ENCODE results near the gene KDM2B. TPM values are rescaled to one million over a fixed set of nuclear protein-coding genes. Genes with fewer than 3 reads are reported as not detected.

The KDM2B gene
- total RNA-seq, 1 donor = 32.6 TPM

DNA sequence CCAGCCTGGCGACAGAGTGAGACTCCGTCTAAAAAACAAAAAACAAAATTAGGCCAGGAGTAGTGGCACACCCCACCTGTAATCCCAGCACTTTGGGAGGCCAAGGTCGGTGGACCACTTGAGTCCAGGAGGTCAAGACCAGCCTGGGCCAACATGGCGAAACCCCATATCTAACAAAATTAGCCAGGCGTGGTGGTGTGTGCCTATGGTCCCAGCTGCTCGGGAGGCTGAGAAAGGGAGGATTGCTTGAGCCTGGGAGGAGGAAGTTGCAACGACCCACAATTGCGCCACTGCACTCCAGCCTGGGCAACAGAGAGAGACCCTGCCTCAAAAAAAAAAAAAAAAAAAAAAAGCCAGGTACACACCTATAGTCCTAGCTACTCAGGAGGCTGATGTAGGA, 37.0 kb downstream of the KDM2B start:
- DNase-seq (ENCODE audit: insufficient read length, low spot score, missing footprints) = no peak
- H3K4me2 ChIP-seq (ENCODE audit: insufficient read depth, low read length) = no peak overlapping the region
- no peaks in the 10 kb centered on the region for H3K79me2 ChIP-seq (ENCODE audit: insufficient read depth, low read length)
- peaks cover 2% of the 10 kb centered on the region for H3K36me3 ChIP-seq (ENCODE audit: insufficient read depth, low read length)
- no peaks in the 10 kb centered on the region for H3K9me3 ChIP-seq (ENCODE audit: low read depth, low read length)
- H4K20me1 ChIP-seq (ENCODE audit: insufficient read depth, low read length) = no peaks in the 10 kb centered on the region
- TF ChIP-seq, protein P1, sequence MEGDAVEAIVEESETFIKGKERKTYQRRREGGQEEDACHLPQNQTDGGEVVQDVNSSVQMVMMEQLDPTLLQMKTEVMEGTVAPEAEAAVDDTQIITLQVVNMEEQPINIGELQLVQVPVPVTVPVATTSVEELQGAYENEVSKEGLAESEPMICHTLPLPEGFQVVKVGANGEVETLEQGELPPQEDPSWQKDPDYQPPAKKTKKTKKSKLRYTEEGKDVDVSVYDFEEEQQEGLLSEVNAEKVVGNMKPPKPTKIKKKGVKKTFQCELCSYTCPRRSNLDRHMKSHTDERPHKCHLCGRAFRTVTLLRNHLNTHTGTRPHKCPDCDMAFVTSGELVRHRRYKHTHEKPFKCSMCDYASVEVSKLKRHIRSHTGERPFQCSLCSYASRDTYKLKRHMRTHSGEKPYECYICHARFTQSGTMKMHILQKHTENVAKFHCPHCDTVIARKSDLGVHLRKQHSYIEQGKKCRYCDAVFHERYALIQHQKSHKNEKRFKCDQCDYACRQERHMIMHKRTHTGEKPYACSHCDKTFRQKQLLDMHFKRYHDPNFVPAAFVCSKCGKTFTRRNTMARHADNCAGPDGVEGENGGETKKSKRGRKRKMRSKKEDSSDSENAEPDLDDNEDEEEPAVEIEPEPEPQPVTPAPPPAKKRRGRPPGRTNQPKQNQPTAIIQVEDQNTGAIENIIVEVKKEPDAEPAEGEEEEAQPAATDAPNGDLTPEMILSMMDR (IDR thresholded peaks at IDR 0.05; ENCODE audit: extremely low read depth, low read depth, low read length) = no peak
- H3K27ac ChIP-seq (ENCODE audit: low read depth, low read length) = no peak overlapping the region
- H3K4me1 ChIP-seq (ENCODE audit: insufficient read depth, low read length) = no peaks in the 10 kb centered on the region
- H3K27me3 ChIP-seq (ENCODE audit: insufficient read depth, low read length) = no peaks in the 10 kb centered on the region
- H2AFZ ChIP-seq (ENCODE audit: low read length) = no peak overlapping the region
- H3K4me3 ChIP-seq (ENCODE audit: insufficient read depth, low read length) = no peak overlapping the region

- Histone ChIP-seq H3K27ac (ENCODE audit: low read depth, low read length) (no peak overlapping the region), H2AFZ (ENCODE audit: low read length) (no peak overlapping the region), H3K9me3 (ENCODE audit: low read depth, low read length) (no peaks in the 10 kb centered on the region), H3K36me3 (ENCODE audit: insufficient read depth, low read length) (peaks cover 2% of the 10 kb centered on the region), H3K4me1 (ENCODE audit: insufficient read depth, low read length) (peaks cover 18% of the 10 kb centered on the region), H3K79me2 (ENCODE audit: insufficient read depth, low read length) (peaks cover 2% of the 10 kb centered on the region), H4K20me1 (ENCODE audit: insufficient read depth, low read length) (peaks cover 6% of the 10 kb centered on the region), H3K4me2 (ENCODE audit: insufficient read depth, low read length) (no peak overlapping the region), H3K27me3 (ENCODE audit: insufficient read depth, low read length) (no peaks in the 10 kb centered on the region), H3K4me3 (ENCODE audit: insufficient read depth, low read length) (no peak overlapping the region)
- DNase-seq (ENCODE audit: insufficient read length, low spot score, missing footprints) = peak; percentile 82
- TF ChIP-seq, protein P1 (IDR thresholded peaks at IDR 0.05; ENCODE audit: extremely low read depth, low read depth, low read length) = no peak
Measured at GRCh38 chr12:121539908-121540307, 40.9 kb downstream of the KDM2B start.

GRCh38 chr12:121538699-121539061, 42.1 kb downstream of the KDM2B start:
- H3K79me2 ChIP-seq (ENCODE audit: insufficient read depth, low read length) = peaks cover 2% of the 10 kb centered on the region

GRCh38 chr12:121537814-121538698, 42.8 kb downstream of the KDM2B start:
- no peak overlapping the region for H3K27ac ChIP-seq (ENCODE audit: low read depth, low read length)
- H3K9me3 ChIP-seq (ENCODE audit: low read depth, low read length) = no peaks in the 10 kb centered on the region
- H3K4me3 ChIP-seq (ENCODE audit: insufficient read depth, low read length) = peak overlapping the region; percentile 75
- DNase-seq (ENCODE audit: insufficient read length, low spot score, missing footprints) = peak; percentile 85
- TF ChIP-seq, protein P1 (IDR thresholded peaks at IDR 0.05; ENCODE audit: extremely low read depth, low read depth, low read length) = no peak
- H3K4me2 ChIP-seq (ENCODE audit: insufficient read depth, low read length) = peak overlapping the region; percentile 93
- H3K36me3 ChIP-seq (ENCODE audit: insufficient read depth, low read length) = peaks cover 4% of the 10 kb centered on the region
- no peak overlapping the region for H2AFZ ChIP-seq (ENCODE audit: low read length)
- no peaks in the 10 kb centered on the region for H3K27me3 ChIP-seq (ENCODE audit: insufficient read depth, low read length)
- peaks cover 2% of the 10 kb centered on the region for H3K79me2 ChIP-seq (ENCODE audit: insufficient read depth, low read length)
- peaks cover 18% of the 10 kb centered on the region for H3K4me1 ChIP-seq (ENCODE audit: insufficient read depth, low read length)
- H4K20me1 ChIP-seq (ENCODE audit: insufficient read depth, low read length) = peaks cover 9% of the 10 kb centered on the region

More at GRCh38 chr12:121538699-121539061, 42.1 kb downstream of the KDM2B start:
- H3K4me2 ChIP-seq (ENCODE audit: insufficient read depth, low read length) = peak overlapping the region; percentile 93
- peaks cover 18% of the 10 kb centered on the region for H3K4me1 ChIP-seq (ENCODE audit: insufficient read depth, low read length)
- peaks cover 9% of the 10 kb centered on the region for H4K20me1 ChIP-seq (ENCODE audit: insufficient read depth, low read length)
- no peak overlapping the region for H2AFZ ChIP-seq (ENCODE audit: low read length)
- no peaks in the 10 kb centered on the region for H3K9me3 ChIP-seq (ENCODE audit: low read depth, low read length)
- H3K27ac ChIP-seq (ENCODE audit: low read depth, low read length) = no peak overlapping the region
- TF ChIP-seq, protein P1 (IDR thresholded peaks at IDR 0.05; ENCODE audit: extremely low read depth, low read depth, low read length) = no peak
- peaks cover under 1% of the 10 kb centered on the region for H3K36me3 ChIP-seq (ENCODE audit: insufficient read depth, low read length)
- peak overlapping the region; percentile 75 for H3K4me3 ChIP-seq (ENCODE audit: insufficient read depth, low read length)
- no peaks in the 10 kb centered on the region for H3K27me3 ChIP-seq (ENCODE audit: insufficient read depth, low read length)
- DNase-seq (ENCODE audit: insufficient read length, low spot score, missing footprints) = peak; percentile 84

Data from osteoblast (primary cell).